ENCODE measurements around the gene ASS1.

ASS1 gene

DNA sequence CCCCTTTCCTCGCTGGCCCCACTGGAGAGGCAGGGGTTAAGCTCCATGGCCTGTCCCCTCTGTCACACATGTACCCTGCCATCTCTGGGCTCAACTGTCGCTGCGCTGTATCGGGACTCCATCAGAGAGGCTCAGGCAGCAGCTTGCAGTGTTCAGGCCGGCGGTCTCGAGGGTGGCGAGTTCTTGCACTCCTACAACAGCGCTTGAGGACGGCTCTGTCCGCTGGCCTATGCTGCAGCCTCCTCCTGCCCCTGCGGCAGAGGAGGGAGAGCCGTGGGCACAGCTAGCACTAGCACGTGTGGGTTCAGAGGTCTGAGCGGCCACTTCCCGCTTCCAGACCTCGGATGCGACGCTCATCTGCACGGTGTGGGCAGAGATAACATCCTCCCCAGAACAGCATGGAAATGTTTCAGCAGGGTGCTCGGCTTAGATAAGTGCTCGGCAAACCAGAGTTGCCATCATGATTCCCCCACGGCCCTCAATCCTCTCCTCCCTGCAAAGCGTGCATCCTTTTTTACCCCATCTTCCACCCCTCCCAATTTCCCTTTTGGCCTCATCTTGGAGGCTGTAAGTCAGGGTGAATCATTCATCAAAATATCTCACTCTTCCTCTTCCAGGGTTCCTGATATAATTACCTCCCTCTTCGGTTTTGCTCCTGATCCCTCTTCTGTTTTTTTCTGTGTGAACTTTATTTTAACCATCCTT, 92.7 kb downstream of the ASS1 start:
- DNase-seq = no peak

DNA sequence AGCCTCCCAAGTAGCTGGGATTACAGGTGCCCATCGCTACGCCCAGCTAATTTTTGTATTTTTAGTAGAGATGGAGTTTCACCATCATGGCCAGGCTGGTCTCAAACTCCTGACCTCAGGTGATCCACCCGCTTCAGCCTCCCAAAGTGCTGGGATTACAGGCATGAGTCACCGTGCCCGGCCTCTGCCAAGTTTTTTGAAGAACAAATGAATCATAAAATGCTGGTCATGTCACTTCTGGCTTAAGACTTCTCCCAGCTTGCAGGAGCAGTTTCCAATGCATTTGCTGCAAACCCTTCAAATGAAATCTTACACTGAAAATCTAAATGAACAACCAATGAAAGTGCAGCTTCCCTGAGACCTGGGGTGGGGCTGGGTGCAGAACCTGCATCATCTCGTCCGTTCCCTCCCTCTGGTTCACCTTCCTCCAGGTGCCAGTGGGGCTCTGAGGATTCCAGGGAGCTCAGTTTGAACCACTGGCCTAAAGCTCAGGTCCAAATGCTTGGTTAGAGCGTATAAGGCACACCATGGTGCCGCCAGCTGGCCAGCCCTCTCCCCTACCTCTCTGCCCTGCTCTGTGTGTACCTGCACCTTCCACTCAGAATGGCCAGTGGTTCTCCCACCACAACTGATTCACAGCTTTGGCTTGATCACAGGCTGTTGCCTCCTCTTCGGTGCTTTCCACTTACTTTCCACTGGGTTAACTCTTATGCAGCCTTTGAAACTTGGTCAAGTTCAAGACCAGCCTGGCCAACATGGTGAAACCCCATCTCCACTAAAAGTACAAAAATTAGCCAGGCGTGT, 94.9 kb downstream of the ASS1 start:
- DNase-seq = no peak

DNA sequence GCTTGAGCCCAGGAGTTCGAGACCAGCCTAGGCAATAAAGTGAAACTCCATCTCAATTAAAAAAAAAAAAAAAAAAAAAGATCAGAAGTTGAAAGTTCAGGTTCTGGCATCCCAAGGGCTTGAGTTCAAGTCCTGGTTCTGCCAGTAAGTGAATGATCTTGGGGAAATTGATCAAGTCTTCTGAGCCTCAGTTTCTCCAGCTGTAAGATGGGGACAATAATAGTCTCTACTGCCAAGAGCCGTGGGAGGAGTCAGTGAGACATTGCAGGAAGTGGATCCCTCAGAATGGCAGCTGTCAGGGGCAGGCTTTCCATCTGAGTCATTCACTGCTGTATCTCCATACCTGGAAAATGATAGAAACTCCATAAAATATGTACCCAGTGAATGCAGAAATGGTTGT, 96.8 kb downstream of the ASS1 start:
- no peak for DNase-seq

DNA sequence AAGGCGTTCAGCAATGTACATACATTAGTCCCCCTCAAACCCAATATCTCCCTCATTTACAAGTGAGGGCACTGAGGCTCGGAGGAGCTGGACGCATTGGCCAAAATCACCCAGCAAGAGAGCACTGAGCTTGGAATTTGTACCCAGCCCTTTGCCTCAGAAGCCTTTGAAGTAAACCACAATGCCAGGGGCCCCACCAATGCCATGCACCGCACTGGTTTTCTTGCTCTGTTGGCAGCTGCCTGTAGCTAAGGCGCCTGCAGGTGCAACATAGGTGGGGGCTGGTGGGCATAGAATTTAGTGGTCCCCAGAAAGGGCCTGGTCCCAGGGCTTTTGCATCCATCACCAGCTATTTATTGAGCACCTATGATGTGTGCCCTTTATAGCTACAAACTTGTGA, 97.3 kb downstream of the ASS1 start:
- DNase-seq = no peak

DNA sequence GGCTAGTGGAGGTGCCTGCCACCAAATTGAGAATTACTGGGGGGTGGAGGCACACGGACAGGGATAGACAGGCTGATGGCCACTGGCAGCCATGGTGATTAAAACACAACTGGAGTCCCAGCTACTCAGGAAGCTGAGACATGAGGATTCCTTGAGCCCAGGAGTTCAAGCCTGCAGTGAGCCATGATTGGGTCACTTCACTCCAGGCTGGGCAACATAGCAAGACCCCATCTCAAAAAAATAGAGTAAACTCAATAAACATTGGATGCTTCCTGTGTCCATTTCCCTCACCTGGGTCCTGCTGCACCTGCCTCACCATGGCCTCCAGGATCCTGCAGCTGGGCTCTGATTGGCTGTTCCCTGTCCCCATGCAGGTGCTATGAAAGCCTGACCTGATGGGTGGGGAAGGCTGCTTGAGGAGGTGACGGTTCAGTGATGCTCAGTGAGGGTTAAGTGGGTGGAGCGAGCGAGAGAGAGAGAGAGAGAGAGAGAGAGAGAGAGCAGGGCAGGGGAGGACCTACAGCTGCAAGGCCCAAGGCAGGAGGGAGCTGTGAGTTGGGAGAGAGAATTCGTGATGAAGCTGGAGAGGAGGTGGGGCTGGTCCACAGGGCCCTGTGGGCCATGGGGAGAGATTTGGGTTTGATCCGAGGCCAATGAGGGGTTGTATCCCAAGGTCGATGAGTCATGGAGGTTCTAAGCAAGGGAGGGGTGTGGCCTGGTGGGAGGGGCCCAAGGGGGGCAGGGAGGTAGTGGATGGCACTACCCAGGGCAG, 97.9 kb downstream of the ASS1 start:
- no peak for DNase-seq

DNA sequence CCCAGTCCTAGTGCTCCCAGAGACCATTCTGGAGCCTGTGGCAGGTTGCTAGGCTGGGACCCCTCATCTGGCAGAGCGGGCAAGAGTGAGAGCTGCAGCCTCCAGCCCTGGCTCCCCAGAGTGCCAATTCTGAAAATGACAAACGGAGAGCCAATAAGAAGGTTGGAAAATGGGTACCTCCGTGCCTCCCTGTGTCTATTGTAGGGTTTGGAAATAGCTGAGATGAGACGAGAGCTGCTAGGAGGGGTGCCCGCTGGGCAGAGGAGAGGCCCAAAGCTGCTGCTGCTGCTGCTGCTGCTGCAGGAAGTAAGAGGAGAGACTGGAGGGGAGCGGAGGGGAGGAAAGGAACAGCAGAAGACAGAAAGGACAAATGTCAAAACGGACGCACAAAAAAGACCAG, 98.6 kb downstream of the ASS1 start:
- DNase-seq = no peak

DNA sequence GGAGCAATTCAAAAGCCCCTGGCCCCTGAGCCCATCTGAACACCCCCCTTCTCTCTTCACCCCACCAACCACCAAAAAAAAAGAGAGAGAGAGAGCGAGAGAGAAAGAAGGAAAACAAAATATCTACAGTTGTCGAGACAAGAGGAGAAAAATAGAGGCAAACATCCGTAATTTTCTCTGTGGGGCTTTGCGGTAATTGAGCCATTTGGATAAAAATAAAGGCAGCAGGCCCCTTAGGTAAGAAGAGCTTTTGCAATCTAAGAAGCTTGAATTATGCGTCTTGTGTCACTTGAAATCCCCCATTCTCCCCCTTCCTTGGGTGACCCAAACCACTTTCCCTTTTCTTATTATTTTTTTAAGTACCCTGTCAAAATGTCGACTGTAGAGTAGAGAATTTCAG, 99.1 kb downstream of the ASS1 start:
- DNase-seq = no peak

DNA sequence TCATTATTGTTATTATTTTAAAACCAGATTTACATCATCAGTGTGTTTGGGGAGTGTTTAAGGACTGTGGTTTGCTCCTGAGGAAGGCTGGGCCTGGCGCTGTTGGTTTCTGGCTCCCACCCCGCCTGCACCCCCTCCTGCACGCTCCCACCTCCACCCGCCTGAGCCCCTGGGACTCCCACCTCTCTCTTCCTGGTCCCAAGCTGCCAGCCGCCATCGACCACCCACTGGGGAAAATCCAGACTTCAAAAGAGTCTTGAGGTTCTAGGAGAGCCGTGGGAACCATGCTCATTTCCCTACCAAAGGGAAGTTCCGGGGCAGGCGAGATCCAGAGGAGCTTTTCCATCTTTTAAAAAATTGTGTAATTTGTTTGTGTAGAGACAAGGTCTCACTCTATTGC, 99.6 kb downstream of the ASS1 start:
- DNase-seq = no peak

DNA sequence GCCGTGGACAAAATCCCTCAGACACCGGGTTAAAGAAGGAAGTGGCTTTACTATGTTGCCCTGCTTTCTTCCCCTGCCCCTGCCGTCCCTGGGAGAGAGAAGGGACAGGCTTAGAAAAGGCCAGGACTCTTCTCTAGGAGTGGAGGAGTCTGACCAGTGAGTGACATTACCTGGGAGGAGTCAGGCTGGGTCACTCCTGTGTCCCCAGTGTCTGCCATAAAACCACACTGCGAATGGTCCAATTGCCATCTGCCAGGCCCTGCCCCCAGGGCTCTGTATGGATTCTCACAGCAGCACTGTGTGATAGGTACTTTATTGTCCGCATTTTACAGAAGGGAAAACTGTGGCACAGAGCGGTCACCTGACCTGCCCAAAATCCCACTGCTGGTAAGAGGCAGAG, 103.3 kb downstream of the ASS1 start:
- DNase-seq = no peak

DNA sequence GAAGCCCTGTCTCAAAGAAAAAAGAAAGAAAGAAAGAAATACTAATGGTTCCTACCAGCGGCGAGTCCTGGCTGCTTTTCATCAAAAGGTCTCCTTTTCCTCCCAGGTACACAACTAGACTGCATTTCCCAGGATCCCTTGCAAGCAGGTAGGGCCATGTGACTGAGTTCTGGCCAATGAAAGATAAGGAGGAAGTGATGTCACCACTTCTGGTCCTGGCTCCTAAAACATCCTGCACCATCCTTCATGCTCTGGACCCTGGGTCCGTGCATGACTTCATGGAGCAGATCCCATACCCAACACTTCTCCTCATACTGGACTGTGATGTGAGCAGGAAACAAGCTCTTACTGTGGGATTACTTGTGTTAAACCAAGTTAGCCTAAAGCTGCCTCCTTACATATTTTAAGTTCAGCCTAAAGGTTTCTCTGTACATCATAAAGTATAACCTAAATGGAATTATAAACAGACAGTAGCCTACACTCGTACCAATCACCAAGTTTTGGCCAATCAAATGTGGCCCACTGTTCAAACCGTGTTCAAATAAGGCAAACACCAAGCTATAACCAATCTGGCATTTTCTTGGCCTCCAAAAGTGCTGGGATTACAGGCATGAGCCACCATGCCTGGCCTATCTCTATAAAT, 104.5 kb downstream of the ASS1 start:
- DNase-seq = no peak
